HepG2 (cell line): ENCODE results near the gene NRDE2.

Source experiments
- EZH2 ChIP-seq: conservative IDR thresholded peaks from 2 replicates; pipeline ENCODE4 v1.6.1; 2012; ENCODE audit warnings: mild to moderate bottlenecking, low read depth, low read length, moderate library complexity
- FOXA1 ChIP-seq, 2 experiments: fragments of 450-650 bp in 1 of 2; sonication (generic) in 1 of 2; formaldehyde crosslinking in 1 of 2; IDR thresholded peaks; 2 replicates each; pipeline versions ENCODE4 v1.4.0 to v1.6.1; 2016 to 2020; ENCODE audit warnings: missing genetic modification reagents in 1 of 2
- FOXJ3 ChIP-seq: sonication (generic); formaldehyde crosslinking; IDR thresholded peaks from 2 replicates; pipeline ENCODE4 v1.4.0; 2020; ENCODE audit warnings: missing genetic modification reagents, mild to moderate bottlenecking, borderline replicate concordance
- HNF4A ChIP-seq: sonication (generic); formaldehyde crosslinking; IDR thresholded peaks from 2 replicates; pipeline ENCODE4 v1.4.0; 2020; ENCODE audit warnings: missing genetic modification reagents
- KMT2A ChIP-seq: sonication (generic); formaldehyde crosslinking; IDR thresholded peaks from 2 replicates; pipeline ENCODE4 v1.4.0; 2020; ENCODE audit warnings: missing genetic modification reagents
- POLR2A ChIP-seq, 2 experiments: IDR thresholded peaks; 2 replicates each; pipeline ENCODE4 v1.6.1; 2011; ENCODE audit warnings: low read depth in 2 of 2, low read length in 2 of 2, mild to moderate bottlenecking in 1 of 2, moderate library complexity in 1 of 2; ENCODE audit not compliant: insufficient read depth in 1 of 2
- POLR2AphosphoS2 ChIP-seq: IDR thresholded peaks from 2 replicates; pipeline ENCODE4 v1.6.1; 2011; ENCODE audit warnings: low read depth, low read length, improper control_type of control experiment
- POLR2AphosphoS5 ChIP-seq: IDR thresholded peaks from 2 replicates; pipeline ENCODE4 v1.6.1; 2012; ENCODE audit warnings: low read depth, low read length
- ZNF75D ChIP-seq: sonication (generic); formaldehyde crosslinking; IDR thresholded peaks from 2 replicates; pipeline ENCODE4 v1.8.1; 2023; ENCODE audit warnings: missing genetic modification reagents, mild to moderate bottlenecking, borderline replicate concordance
- TF ChIP-seq, protein P1 (sequence below): sonication (generic); formaldehyde crosslinking; IDR thresholded peaks from 2 replicates; pipeline ENCODE4 v1.5.0; 2020; ENCODE audit warnings: mild to moderate bottlenecking, missing genetic modification reagents, moderate library complexity
- TF ChIP-seq, protein P2 (sequence below): IDR thresholded peaks from 2 replicates; pipeline ENCODE4 v1.6.1; 2012; ENCODE audit warnings: inconsistent platforms
- TF ChIP-seq, protein P3 (sequence below): sonication (generic); formaldehyde crosslinking; IDR thresholded peaks from 2 replicates; pipeline ENCODE4 v1.4.0; 2020; ENCODE audit warnings: mild to moderate bottlenecking, low read depth, missing genetic modification reagents
- TF ChIP-seq, protein P4 (sequence below): IDR thresholded peaks from 2 replicates; pipeline ENCODE4 v1.6.1; 2016
- TF ChIP-seq, protein P5 (sequence below): sonication (generic); formaldehyde crosslinking; IDR thresholded peaks from 2 replicates; pipeline ENCODE4 v1.4.0; 2020; ENCODE audit warnings: low read depth, mild to moderate bottlenecking, missing genetic modification reagents

DNA sequence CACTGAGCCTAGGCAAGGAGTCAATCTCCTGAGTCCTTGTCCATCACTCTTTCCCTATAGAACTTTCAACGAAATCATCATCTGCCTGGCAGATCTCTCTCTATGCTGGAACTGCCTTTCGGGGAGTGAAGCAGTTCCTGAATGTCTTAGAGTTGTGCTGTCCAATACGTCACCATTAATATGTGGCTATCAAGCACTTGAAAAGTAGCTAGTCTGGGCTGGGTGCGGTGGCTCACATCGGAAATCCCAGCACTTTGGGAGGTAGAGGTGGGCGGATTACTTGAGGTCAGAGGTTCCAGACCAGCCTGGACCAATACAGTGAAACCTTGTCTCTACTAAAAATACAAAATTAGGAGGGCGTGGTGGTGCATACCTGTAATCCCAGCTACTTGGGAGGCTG is 35.1 kb downstream of the NRDE2 start:
- TF ChIP-seq, protein P1, sequence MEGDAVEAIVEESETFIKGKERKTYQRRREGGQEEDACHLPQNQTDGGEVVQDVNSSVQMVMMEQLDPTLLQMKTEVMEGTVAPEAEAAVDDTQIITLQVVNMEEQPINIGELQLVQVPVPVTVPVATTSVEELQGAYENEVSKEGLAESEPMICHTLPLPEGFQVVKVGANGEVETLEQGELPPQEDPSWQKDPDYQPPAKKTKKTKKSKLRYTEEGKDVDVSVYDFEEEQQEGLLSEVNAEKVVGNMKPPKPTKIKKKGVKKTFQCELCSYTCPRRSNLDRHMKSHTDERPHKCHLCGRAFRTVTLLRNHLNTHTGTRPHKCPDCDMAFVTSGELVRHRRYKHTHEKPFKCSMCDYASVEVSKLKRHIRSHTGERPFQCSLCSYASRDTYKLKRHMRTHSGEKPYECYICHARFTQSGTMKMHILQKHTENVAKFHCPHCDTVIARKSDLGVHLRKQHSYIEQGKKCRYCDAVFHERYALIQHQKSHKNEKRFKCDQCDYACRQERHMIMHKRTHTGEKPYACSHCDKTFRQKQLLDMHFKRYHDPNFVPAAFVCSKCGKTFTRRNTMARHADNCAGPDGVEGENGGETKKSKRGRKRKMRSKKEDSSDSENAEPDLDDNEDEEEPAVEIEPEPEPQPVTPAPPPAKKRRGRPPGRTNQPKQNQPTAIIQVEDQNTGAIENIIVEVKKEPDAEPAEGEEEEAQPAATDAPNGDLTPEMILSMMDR (CRISPR knock-in tag): no peak
- TF ChIP-seq POLR2AphosphoS5: no peak
- TF ChIP-seq, protein P2, sequence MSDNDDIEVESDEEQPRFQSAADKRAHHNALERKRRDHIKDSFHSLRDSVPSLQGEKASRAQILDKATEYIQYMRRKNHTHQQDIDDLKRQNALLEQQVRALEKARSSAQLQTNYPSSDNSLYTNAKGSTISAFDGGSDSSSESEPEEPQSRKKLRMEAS: no peak
- no peak for TF ChIP-seq POLR2A (IDR thresholded peaks at IDR 0.05; ENCODE audit: insufficient read depth in 1 of 2, low read depth in 2 of 2, low read length in 2 of 2)
- TF ChIP-seq EZH2: no peak
- no peak for TF ChIP-seq KMT2A (CRISPR knock-in tag)
- TF ChIP-seq HNF4A (CRISPR knock-in tag): no peak
- TF ChIP-seq, protein P3, sequence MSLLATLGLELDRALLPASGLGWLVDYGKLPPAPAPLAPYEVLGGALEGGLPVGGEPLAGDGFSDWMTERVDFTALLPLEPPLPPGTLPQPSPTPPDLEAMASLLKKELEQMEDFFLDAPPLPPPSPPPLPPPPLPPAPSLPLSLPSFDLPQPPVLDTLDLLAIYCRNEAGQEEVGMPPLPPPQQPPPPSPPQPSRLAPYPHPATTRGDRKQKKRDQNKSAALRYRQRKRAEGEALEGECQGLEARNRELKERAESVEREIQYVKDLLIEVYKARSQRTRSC (CRISPR knock-in tag): no peak
- no peak for TF ChIP-seq FOXA1 (IDR thresholded peaks at IDR 0.05)
- no peak for TF ChIP-seq FOXA1 (CRISPR knock-in tag; IDR thresholded peaks at IDR 0.05)
- TF ChIP-seq FOXJ3 (CRISPR knock-in tag): no peak
- TF ChIP-seq ZNF75D (CRISPR knock-in tag): no peak
- TF ChIP-seq, protein P4, sequence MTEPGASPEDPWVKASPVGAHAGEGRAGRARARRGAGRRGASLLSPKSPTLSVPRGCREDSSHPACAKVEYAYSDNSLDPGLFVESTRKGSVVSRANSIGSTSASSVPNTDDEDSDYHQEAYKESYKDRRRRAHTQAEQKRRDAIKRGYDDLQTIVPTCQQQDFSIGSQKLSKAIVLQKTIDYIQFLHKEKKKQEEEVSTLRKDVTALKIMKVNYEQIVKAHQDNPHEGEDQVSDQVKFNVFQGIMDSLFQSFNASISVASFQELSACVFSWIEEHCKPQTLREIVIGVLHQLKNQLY (CRISPR knock-in tag): no peak
- TF ChIP-seq POLR2AphosphoS2: no peak
- TF ChIP-seq, protein P5, sequence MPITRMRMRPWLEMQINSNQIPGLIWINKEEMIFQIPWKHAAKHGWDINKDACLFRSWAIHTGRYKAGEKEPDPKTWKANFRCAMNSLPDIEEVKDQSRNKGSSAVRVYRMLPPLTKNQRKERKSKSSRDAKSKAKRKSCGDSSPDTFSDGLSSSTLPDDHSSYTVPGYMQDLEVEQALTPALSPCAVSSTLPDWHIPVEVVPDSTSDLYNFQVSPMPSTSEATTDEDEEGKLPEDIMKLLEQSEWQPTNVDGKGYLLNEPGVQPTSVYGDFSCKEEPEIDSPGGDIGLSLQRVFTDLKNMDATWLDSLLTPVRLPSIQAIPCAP (CRISPR knock-in tag): no peak
